Activated gamma-delta T cell treated with Interleukin-2 at 50 U/mL for 16 hours (primary cell): ENCODE data around the gene MSH2.
"Not testable (repeated sequence)": the region's sequence is repeated elsewhere in the genome, so short reads cannot be mapped to it uniquely, and the experiment has no call there.

Experiments used
- DNase-seq: peaks from one replicate; pipeline ENCODE4 v3.0.0-alpha.2; 2020

Gene MSH2

DNA sequence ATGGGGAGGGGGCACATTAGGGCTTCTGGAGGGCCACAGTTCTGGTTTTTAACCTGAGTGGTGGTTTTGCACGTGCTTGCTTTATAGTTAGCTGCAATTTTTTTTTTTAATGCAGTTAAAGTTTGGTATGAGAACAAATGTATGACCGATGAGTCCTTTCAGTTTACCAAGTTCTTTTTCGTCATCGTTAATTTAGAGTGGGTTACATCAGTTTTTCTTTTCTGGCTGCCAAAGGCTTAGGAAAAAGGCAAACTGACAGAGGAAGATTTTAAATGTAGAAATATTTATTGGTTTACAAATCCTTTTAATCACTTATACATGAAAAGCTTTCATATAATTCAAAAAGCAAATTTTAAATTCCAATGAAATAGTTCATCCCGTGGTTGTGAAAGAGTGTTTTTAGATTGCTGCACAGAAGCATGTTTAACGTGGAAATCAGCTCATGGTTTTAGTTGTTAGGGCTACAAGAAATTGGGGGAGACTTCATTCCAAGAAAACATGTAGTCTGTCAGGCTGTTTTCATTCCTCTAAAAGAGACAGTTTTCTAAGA, 82.9 kb downstream of the MSH2 start:
- no peak for DNase-seq

DNA sequence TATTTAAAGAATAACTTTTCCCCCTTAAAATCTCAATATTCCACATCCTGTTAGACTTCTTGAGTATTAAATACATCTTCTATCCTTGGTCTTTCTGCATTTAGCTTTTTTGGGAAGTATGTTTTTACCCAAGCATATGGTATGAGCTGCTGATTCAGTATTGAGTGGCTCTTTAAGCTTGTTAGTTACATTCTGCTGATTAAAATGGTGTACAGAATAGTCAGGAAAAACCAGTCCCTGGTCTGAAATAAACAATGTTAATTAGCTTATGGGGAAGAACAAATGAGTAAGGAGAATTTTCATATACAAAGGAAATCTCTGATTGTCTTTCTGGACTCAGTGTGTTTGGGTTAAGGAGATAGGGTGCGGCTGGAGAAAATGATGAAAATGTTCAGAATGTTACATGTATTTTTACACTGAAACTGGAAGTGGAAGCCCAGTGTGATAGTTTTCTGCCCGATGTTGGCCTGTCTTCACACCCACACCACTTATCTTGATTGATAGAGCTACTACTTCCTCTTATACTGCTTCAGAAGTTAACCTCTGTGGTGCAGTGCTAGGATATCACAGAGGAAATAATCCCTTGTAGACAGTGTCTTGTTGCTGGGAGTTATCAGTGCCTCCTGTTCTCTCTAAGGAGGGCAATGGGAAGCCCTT, 84.0 kb downstream of the MSH2 start:
- no peak for DNase-seq

DNA sequence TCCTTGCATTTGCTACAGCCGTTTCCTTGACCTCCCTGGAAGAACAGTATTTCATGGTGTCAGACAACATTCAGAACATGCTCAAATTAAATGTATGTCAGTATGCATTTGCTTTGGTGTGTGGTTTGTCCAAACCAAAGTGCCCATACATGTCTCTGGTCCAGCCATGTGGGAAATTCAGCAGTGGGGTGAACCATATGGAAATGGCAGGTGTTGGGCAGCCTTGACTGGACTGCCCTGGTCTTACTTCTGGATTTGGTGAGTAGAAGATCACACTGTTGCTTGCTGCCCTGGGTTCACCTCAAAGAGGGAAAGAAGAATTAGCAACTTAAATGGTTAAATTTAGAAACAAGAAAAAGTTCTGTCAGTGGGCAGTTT, 84.5 kb downstream of the MSH2 start:
- DNase-seq = no peak

DNA sequence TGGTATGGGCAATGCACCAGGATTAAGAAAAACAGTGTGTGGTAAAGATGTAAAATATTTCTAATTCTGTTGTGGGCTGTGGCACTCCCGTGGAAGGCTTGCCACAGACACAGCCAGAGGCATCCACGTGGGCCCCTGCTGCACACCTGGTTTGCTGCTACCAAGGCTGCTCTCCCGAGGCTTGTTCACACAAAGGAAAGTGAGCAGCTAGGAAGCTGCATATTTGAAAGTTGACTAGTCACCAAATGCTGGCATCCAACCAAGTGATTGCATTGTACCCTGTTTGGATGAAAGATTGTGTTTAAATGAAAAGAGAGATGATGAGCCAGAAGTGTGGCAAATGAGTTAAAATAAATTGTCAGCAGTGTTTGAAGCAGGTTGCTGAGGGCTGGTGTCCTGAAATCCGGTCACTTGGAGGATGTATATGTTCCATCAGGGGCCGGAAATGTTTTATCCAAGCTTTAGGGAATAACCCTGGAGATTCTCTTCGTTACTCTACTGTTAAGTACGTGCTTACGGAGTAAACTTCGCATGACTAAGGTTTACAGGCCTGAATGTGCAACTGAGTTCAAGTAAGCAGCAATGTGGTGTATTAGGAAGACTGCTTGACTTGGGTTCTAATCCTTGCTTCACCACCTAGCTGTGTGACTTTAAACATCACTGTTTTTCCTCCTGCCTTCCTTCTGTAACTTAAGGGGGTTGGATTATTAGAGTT, 86.1 kb downstream of the MSH2 start:
- DNase-seq = no peak

DNA sequence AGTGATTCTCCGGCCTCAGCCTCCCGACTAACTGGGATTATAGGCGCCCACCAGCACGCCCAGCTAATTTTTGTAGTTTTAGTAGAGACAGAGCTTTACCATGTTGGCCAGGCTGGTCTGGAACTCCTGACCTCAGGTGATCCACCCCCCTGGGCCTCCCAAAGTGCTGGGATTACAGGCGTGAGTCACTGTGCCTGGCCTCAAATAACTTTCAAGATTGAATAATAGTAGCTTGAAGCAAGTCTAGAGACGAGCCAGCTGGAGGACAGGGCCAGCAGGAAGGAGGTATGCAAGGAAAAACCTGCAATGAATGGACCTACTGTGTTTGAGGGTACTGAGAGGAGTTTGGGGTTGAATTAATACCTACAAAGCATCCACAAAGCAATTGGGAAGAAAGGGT, 87.5 kb downstream of the MSH2 start:
- DNase-seq = no peak

DNA sequence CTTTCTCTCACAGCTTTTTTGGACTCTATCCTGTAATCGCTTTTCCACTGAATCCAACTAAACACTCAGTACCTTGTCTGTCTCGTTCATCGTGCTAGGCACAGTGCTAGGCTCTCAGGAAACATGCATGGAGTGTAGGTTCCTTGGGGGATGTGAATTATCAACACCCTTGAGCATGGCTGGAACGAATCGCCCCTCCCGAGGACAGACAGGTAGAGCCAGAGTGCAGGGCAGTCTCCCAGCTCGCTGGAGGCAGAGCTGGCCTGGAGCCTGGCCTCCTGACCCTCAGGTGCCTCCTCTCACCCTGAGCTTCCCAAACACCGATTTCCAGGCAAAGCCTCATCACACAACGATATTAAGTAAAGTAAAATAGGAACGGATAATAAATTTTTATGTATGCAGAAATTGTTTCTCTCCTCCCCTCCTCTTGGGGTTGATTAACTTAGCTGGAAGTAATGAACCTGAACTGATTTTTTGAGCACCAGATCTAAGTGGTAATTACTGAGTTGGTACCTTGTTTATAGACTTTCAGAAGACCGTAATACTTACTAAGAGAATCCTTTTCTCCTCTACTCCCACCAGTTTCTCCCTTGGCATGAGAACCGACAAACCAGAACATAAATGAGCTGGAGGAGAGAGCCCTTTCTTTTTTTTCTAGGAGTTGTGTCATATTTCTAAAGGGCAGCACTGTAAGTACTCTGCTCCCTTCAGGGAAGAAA, 90.5 kb downstream of the MSH2 start:
- DNase-seq = no peak

DNA sequence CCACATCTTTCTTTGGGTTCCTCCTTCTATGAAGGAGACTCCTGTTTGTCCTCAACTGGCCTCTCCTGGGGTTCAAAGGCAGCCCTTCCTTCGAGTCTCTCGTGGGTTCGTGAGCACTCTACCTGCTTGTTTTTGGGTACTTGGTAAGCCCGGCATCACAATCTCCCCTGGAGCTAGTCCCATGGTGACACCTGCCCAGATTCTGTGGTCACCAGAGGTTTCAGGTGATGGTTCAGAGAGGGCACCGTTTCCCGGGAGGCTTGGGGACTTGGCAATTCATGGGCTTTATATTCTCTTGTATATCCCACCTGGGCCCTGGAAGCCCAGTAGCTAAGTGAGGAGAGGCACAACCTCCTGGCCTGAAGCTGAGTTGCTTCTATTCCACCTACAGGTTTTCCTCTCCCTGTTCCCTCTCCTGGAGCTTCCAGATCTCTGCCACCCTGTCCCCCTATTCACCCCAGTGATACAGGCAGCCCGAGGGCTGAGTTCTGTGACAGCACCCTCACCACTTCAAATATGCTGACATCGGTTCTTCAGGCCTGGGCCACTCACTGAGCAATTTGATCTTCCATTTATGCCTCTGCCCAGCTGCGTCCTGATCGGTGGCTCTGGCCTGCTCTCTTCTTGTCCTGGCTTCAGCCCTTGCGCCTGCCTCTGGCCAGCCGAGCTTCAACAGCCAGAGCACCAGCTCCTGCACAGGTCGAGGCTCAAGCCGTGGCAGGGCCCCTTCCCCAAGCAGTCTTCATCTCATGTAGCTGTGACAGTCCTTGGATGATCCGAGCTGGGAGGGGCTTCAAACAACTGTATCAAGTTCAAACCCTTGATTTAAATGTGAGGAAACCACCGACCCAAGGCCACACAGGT, 91.5 kb downstream of the MSH2 start:
- DNase-seq = no peak

DNA sequence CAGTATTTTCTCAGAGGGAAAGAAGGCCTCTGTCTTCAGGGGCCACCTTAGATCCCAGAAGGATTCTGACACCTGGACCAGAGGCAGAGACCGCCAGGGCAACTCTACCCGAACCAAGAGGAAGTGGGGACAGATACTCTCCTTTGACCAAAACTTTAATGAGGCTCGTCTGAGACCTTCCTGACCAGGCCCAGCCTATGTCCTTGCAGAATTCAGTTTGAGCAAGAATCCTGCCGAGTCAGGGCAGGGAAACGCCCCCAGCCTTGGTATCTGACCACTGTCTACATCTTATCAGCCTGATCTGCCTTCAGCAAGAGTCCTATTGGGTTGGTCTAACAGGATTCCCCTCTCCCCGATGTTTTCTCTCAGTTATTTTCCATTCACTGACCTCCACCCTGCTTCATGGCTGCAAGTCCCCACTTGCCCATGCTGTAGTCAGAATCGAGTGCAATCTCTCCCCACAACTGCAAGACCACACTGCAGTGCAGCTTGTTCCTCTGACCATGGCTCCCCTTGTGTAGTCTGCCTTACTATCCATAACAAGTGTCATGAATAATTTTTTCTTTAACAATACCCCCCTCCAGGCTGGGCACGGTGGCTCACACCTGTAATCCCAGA, 95.0 kb downstream of the MSH2 start:
- DNase-seq = no peak

DNA sequence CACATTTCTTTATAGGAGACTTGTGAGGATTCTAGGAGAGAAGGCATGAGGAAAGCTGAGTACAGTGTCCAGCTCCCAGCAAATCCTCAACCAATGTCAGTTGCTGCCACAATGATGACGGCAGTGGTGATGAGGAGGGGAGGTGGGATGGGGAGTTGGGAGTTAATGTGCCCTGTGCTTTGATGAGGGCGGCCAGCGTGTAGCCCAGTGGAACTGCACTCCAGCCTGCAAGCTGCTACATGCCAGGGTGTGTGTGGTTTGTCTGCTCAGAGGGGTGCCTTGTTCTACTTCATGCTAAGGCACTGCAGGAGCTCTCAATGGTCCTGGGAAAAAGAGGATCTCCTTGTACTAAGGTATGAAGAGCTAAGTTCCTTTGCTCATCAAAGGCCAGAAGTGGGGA, 96.1 kb downstream of the MSH2 start:
- DNase-seq = no peak

DNA sequence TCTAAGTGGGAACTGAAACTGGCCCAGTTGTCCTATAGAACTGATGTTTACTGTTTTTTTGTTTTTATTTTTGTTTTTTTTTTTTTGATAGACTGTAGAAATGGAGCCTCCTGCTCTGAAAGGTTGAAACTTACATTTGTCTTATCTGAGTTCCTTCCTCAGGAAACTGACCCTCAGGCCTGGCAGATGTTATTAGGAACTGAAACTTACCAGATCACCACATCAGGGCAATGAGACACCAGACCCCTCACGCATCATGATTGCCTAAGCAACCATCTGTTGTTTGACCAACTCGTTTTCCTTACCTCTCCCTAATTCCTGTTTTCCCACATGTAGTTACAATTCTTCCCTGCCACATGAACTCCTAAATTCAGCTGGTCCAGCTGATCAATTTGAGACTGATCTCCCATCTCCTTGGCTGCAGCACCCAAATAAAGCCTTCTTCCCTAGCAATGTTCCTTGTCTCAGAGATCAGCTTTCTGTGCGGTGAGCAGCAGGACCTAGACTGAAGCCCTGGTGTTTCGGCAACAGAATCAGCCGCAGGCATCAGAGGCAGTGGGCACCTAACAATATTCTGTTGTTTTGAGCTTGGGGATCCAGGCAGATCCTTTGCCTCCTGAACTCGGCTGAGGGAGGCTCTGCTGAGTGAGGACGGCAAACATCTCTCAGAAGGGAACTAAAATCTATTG, 96.8 kb downstream of the MSH2 start:
- DNase-seq = no peak

DNA sequence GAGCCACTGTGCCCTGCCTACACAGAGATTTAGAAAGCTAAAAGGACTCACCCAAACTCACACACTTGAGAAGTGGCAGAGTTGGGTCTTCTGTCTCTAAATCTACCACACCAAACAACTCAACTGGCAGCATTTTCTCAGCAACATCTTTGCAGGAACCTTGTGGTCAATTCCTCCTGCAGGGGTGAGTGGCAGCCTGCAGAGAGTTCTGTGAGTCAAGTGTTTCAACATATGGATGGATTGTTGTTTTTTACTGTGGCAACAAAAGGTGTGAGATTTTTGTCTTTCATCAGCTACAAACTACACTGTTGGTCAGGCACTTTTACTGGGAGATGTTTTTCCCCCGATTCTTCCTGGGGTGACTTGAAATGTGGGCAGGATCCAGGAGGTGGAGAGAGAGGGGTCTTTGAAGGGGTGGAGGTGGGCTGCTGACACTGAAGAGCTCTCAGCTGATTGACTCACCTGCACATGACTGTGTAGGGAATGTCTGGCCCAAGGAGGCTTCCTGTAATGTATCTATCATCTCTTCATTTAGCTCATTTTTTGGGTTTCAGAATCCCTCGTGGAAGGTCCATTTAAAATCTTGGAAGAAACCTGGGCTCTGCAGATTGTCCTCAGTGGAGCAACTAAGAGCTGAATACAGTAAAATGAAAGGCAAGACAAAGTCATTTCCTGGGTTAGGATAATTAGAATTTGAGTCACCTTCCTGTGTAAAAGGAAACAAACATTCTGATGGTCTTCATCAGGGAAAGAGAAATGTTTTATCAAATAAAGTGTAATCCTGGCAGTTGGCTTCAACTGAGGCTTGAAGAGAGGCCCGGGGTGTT, 98.6 kb downstream of the MSH2 start:
- no peak for DNase-seq

DNA sequence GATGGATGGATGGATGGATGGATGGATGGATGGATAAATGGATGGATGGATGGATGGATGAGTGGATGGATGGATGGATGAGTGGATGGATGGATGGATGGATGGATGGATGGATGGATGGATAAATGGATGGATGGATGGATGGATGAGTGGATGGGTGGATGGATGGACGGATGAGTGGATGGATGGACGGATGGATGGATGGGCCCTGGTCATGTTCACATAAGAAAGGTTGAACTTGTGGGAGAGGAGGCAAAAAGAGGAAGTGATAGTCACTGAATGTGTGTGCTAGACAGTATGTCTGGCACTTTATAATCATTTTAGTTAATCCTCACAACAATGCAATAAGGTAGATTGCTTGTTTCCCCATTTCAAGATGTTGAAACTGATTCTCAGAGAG, 99.5 kb downstream of the MSH2 start:
- not testable (repeated sequence) for DNase-seq

DNA sequence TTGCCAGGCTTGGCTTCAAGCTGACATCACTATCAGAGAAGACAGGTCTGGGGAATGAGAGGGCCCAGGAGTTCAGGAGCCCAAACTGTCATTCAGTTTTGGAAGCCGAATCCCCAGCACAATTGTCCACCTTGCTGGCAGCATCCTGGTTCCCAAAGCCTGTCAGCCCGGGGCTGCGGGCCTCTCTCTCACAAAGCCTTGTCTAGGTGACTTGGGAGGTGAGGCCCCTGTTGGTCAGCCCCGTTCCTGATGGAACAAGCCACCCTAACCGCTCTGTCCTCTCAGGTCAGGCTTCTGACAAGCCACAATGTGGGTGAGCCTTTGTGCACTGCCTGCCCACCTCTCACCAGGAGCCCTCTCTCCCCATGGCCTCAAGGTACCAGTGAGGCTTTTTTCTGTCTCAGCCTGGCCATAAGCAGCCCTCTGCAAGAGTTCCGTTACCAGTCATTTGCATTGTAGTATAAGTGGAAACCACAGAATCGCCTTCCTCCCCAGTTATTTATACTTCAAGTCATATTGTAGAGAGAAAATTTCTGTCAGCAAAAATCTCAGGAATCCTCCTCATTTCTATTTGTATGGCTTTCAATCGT, 100.6 kb downstream of the MSH2 start:
- no peak for DNase-seq

DNA sequence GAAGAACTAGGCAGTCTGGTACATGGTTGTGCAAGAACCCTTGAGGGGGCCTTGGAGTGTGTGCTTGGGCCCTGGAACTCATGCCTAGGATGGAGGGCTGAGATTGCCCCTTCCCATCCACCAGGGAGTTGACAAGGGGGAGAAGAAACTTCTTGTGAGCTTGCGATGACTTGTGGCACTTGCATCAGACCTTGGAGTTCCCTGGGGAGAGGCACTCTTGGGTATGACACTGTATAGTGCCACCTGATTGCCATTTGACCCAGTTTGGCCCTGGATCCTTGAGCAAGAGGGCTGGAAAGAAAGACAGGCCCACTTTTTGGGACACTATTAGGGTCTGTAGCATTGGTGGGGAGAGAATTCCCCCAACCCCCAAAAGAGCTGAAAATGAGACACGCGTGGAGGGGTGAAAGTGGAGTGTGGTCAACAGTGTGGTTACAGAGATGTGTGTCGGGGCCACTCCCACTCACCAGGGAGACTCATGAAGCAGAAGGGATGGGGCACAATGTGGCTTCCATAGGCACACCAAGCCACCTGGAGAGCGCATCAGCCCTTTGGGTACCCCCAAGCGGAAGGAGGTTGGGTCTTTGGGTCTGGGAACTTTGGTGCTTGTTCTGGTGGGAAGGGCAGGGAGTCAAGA, 101.3 kb downstream of the MSH2 start:
- no peak for DNase-seq

DNA sequence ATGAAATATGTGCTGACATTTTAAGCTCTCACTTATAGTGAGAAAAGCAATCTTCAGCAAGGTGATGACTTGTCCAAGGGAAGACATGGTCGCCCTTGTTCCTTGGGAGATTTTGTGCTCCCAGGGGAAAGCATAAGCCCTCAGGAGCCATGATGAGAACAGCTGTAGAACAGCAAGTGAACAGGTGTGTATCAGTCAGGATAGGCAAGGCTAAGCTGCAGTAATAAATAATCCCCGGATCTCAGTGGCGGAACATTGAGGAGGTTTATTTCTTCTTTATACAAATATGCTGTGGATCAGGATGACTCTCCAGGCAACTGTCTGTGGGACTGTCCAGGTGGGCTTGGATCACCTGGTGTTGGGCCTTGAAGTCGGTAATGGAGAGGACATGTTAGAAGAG, 103.1 kb downstream of the MSH2 start:
- DNase-seq = no peak

DNA sequence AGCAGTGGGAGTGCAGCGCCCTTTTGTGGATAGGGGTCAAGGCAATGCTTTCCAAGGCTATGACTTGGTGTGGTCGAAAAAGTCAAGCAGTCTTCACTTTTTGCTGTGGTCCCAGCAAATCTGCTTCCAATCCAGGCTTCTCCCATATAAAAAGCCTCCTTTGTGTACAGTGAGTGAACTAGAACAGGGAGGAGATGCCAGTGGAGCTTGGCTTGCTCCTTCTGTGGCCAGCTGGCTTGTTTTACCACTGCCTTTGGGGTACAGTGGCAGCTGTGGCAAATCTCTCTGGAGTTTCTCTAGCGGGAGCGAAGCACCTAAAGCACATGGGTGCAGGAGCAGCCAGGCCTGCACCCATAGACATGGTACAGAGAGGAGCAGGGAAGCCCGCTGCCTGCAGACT, 103.5 kb downstream of the MSH2 start:
- DNase-seq = no peak

DNA sequence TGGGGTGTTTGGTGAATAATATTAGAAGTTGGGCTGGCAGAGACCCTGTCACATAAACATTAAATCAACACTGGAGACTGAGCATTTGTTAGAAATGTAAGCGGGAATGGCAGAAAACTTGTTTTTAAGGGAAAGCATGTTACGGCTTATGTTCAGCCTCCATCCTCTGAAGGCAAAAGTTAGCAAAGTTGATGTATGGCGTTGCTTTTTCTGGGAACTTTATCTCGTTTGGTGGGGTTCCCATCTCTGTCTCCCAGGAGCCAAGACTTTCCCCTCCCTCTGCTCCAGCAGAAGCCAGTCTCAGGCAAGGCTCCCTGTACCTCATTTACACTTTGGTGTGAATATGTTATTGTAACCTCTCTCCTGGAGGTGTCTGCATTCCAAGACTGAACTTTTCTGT, 105.1 kb downstream of the MSH2 start:
- no peak for DNase-seq

DNA sequence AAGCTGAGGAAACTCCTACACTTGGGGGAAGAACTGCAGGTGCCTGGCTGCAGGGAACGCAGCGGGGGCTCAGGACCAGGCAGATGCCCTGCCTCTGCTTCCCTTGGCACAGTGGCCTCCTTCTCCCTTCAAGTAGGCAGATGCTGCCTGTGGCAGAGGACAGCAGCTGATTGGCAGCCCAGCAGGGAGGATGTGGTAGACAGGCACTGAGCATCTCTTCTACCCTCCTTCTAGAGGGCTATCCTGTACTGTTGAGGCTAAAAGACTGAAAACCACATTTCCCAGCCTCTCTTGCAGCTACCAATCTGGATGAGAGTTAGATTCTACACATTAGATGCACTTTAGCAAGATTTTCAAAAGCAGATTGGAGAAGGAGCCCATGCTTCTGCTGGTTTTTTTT, 105.7 kb downstream of the MSH2 start:
- DNase-seq = no peak

DNA sequence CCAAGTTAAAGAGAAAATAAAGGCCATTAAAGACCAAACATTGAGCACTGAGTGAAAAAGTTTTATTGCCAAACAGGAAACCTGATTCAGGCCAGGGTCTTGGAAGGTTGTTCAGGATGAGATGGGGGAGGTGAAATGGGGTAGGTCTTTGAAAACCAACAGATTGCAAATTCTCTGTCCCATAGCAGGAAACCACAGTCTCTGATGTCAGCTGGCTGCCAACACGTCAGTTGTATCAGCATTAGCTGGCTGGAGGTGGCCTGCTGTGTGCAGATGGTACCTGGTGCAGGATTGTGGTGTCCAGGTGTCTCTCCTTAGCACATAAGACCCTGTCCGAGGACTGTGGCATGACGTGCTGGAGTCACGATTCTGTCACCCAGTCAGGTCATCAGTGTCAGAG, 106.3 kb downstream of the MSH2 start:
- no peak for DNase-seq

DNA sequence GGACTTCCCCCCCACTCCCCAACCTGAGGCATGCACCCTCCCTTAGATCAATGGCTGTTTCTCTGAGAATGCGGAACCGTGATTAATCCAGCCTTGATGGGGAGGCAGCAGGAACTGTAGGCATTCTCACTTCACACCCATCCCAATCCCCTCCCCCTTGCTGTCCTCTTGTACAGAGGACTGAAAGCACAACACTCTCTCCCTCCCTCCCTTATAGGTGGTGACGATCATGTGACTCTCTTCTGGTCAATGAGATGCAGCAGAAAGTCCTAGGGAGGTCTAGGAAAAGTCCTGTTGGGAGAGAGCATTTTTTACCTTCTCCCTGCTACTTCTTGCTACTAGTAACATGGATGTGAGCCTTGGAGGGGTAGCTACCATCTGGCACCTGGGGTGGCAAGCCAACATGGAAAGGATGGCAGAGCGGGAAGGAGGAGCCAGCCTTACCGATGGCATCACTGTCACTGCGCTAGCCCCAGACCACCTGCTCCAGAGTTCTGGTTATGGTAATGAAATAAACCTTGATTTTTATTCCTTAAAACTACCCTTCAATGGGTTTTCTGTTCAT, 106.9 kb downstream of the MSH2 start:
- no peak for DNase-seq
